GM12891 (cell line): Measurements from ENCODE around the gene GNAO1.

Experiments used
- PAX5 ChIP-seq: IDR thresholded peaks from 2 replicates; pipeline ENCODE4 v1.6.1; 2011; ENCODE audit warnings: low read length, moderate library complexity, mild to moderate bottlenecking; ENCODE audit not compliant: insufficient read depth, severe bottlenecking
- POLR2A ChIP-seq: IDR thresholded peaks from 2 replicates; pipeline ENCODE4 v1.6.1; 2011; ENCODE audit warnings: low read depth, low read length, control low read depth
- POLR2AphosphoS5 ChIP-seq: IDR thresholded peaks from 2 replicates; pipeline ENCODE4 v1.6.1; 2011; ENCODE audit warnings: low read depth, low read length, control low read depth
- TAF1 ChIP-seq: IDR thresholded peaks from 2 replicates; pipeline ENCODE4 v1.6.1; 2011; ENCODE audit warnings: low read depth, low read length, control low read depth

- no peak for TF ChIP-seq POLR2AphosphoS5
- no peak for TF ChIP-seq POLR2A
- TF ChIP-seq PAX5, result no peak
- TF ChIP-seq TAF1, result no peak
Observed at GRCh38 chr16:56310690-56311089, 119.4 kb downstream of the GNAO1 start.
